ENCODE measurements around the gene P2RX1. TPM values are rescaled to one million over a fixed set of nuclear protein-coding genes. Genes with fewer than 3 reads are reported as not detected.
A peak's percentile ranks its signal among the peaks of the same experiment; 100 is the strongest.

Gene P2RX1
- total and polyA plus RNA-seq, 2 of the 4 experiments (the other 2 are of a cell fraction) = not detected

GRCh38 chr17:3892095-3892998 lies 23.9 kb downstream of the P2RX1 start:
- in situ Hi-C loops (cut with MboI; ENCODE audit: low sequenced_read_pairs) = no loop called here
- Histone ChIP-seq H3K27ac (ENCODE audit: insufficient read depth, low read length) (peak overlapping the region; percentile 23; the same call in 1 of the 2 replicates), H2BK5ac (ENCODE audit: low read depth, low read length, poor library complexity, severe bottlenecking) (peak overlapping the region; percentile 33), H3K4me2 (ENCODE audit: low read depth, low read length) (peak overlapping the region; percentile 87), H3K56ac (ENCODE audit: extremely low read depth, insufficient read depth, low read length) (no peak overlapping the region), H2BK15ac (ENCODE audit: low read depth, low read length) (no peak overlapping the region), H3K4me1 (ENCODE audit: control insufficient read depth, insufficient read depth, low read length) (peaks cover 41% of the 10 kb centered on the region), H4K8ac (ENCODE audit: low read depth in 2 of 2, low read length in 2 of 2) (peak overlapping the region in 1 of 2 experiments; percentile 40; a peak in 2 of 4 replicates), H3K14ac (replicated peaks; ENCODE audit: low read depth, low read length) (no peak overlapping the region), H3K4me3 (ENCODE audit: insufficient read depth, low read depth, low read length) (peak overlapping the region; percentile 67), H3K23ac (ENCODE audit: low read depth, low read length) (no peak overlapping the region), H4K91ac (ENCODE audit: insufficient read depth, low read depth, low read length) (no peak overlapping the region), H3K9ac (ENCODE audit: low read depth, low read length) (peak overlapping the region; percentile 58; the same call in 1 of the 2 replicates), H2BK20ac (ENCODE audit: low read depth, low read length) (no peak overlapping the region), H4K5ac (ENCODE audit: low read depth, low read length) (no peak overlapping the region), H3K79me1 (ENCODE audit: low read depth in 1 of 2, low read length in 2 of 2) (peaks cover 8 to 46% of the 10 kb centered on the region in 2 experiments; a peak in 3 of 4 replicates), H3K9me3 (ENCODE audit: control insufficient read depth, insufficient read depth, low read length) (no peaks in the 10 kb centered on the region), H2BK120ac (ENCODE audit: low read depth, low read length) (no peak overlapping the region), H3K4ac (ENCODE audit: low read depth, low read length) (no peak overlapping the region; the same call in 1 of the 2 replicates), H2AK5ac (ENCODE audit: low read depth, low read length) (peak overlapping the region; percentile 84), H3K18ac (ENCODE audit: low read depth, low read length) (no peak overlapping the region), H3K27me3 (ENCODE audit: control insufficient read depth, insufficient read depth, low read length) (no peaks in the 10 kb centered on the region), H4K20me1 (ENCODE audit: insufficient read depth, low read length) (peaks cover 6% of the 10 kb centered on the region; the same call in 1 of the 2 replicates), H2AFZ (replicated peaks; ENCODE audit: low read length, poor library complexity) (peak overlapping the region; percentile 92), H2AK9ac (replicated peaks; ENCODE audit: low read depth, low read length, poor library complexity) (peak overlapping the region; percentile 92), H3K9me1 (ENCODE audit: insufficient read depth, low read length) (peaks cover 31% of the 10 kb centered on the region), H3K36me3 (ENCODE audit: control insufficient read depth, insufficient read depth, low read length) (no peaks in the 10 kb centered on the region)
- DNase-seq (peak; percentile 66), ATAC-seq (ENCODE audit: low read depth) (peak; percentile 27)
- POLR2A ChIA-PET (ENCODE audit: unreplicated experiment) = no interaction called here
- intact Hi-C loops (cut with micrococcal nuclease) = loop anchor here (2.0 kb wide), 1 partner anchor 46 kb away; the partner anchor contains the start of gene NCBP3
- no TSS peak for BruUV-seq (replicated peaks)
- dilution Hi-C loops (cut with HindIII; ENCODE audit: low sequenced_read_pairs, unreplicated experiment) = no loop called here
- TF ChIP-seq NFE2L2 (IDR thresholded peaks at IDR 0.05; ENCODE audit: low read depth, low read length) (peak; percentile 36; the same call in 1 of the 2 replicates), POLR2A (IDR thresholded peaks at IDR 0.05; ENCODE audit: low read depth, low read length) (peak; percentile 18; the same call in 1 of the 2 replicates), CEBPB (IDR thresholded peaks at IDR 0.05; ENCODE audit: low read depth, low read length) (no peak), RAD21 (IDR thresholded peaks at IDR 0.05; ENCODE audit: low read length) (no peak), FOS (IDR thresholded peaks at IDR 0.05; ENCODE audit: low read depth, low read length) (peak; percentile 51; the same call in 1 of the 2 replicates), BHLHE40 (IDR thresholded peaks at IDR 0.05; ENCODE audit: low read depth, low read length) (peak; percentile 95), RFX5 (IDR thresholded peaks at IDR 0.05; ENCODE audit: low read depth, low read length) (no peak), MXI1 (IDR thresholded peaks at IDR 0.05; ENCODE audit: borderline replicate concordance, low read depth, low read length) (peak; percentile 87; the same call in 1 of the 2 replicates), MAZ (IDR thresholded peaks at IDR 0.05; ENCODE audit: borderline replicate concordance, low read depth, low read length) (peak; percentile 70; the same call in 1 of the 2 replicates)
- TF ChIP-seq, protein P1, sequence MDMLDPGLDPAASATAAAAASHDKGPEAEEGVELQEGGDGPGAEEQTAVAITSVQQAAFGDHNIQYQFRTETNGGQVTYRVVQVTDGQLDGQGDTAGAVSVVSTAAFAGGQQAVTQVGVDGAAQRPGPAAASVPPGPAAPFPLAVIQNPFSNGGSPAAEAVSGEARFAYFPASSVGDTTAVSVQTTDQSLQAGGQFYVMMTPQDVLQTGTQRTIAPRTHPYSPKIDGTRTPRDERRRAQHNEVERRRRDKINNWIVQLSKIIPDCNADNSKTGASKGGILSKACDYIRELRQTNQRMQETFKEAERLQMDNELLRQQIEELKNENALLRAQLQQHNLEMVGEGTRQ (IDR thresholded peaks at IDR 0.05; ENCODE audit: low read depth, low read length) = peak; percentile 91
- 2% methylated on average over 11 of the region's 96 CpGs; no CpG with 5 or more reads in 1 of the 2 experiments for WGBS, 2 experiments (ENCODE audit: extremely low coverage in 2 of 2, insufficient read length in 1 of 2)
- CTCF ChIA-PET = no interaction called here
